ENCODE results near the gene ERI3. TPM values are rescaled to one million over a fixed set of nuclear protein-coding genes. Genes with fewer than 3 reads are reported as not detected.
"Not testable (repeated sequence)": the region's sequence is repeated elsewhere in the genome, so short reads cannot be mapped to it uniquely, and the experiment has no call there.

ERI3 gene
- total RNA-seq, 1 donor from 2014 or later = 79.5 TPM

GRCh38 chr1:44220001-44220751 is 134.9 kb downstream of the ERI3 start:
- DNase-seq (ENCODE audit: low spot score in 2 of 2) = no peak
- no peak for FAIRE-seq

- DNase-seq (ENCODE audit: low spot score in 2 of 2) (no peak), FAIRE-seq (no peak)
Measured at GRCh38 chr1:44219301-44219626, 135.8 kb downstream of the ERI3 start.

GRCh38 chr1:44218503-44219300 is 136.4 kb downstream of the ERI3 start:
- no peak for DNase-seq (ENCODE audit: low spot score in 2 of 2)
- no peak for FAIRE-seq

GRCh38 chr1:44217809-44218410 is 137.1 kb downstream of the ERI3 start:
- peak; percentile 40 to 63 for DNase-seq (ENCODE audit: low spot score in 2 of 2)
- no peak for FAIRE-seq

- FAIRE-seq (no peak), DNase-seq (ENCODE audit: low spot score in 2 of 2) (peak; percentile 60 to 73)
Measured at GRCh38 chr1:44213222-44214112, 141.6 kb downstream of the ERI3 start, which contains the start of gene DMAP1. Gene DMAP1 (plus strand): TSS chr1:44213471. CDS start chr1:44213754, 283 bp downstream.

- no peak for FAIRE-seq
Measured at GRCh38 chr1:44212355-44213221, 142.5 kb downstream of the ERI3 start.

GRCh38 chr1:44210595-44210994 is 144.5 kb downstream of the ERI3 start:
- DNase-seq (ENCODE audit: low spot score in 2 of 2) = no peak
- no peak for FAIRE-seq

More at GRCh38 chr1:44212355-44213221, 142.5 kb downstream of the ERI3 start:
- DNase-seq (ENCODE audit: low spot score in 2 of 2) = no peak

- DNase-seq (ENCODE audit: low spot score in 2 of 2) = no peak
- no peak for FAIRE-seq
Measured at GRCh38 chr1:44208226-44208625, 146.8 kb downstream of the ERI3 start.

- not testable (repeated sequence) for DNase-seq (ENCODE audit: low spot score in 2 of 2); FAIRE-seq
Measured at GRCh38 chr1:44206545-44206944, 148.5 kb downstream of the ERI3 start.

- DNase-seq (ENCODE audit: low spot score in 2 of 2) (no peak), FAIRE-seq (no peak)
Measured at GRCh38 chr1:44200336-44200735, 154.7 kb downstream of the ERI3 start.

GRCh38 chr1:44174630-44175029 is 180.4 kb downstream of the ERI3 start:
- DNase-seq (ENCODE audit: low spot score in 2 of 2) (no peak), FAIRE-seq (no peak)

Small RNAs within 50 kb of the gene (small RNA-seq; reads per million reads assigned to genes)
- gene AL035417.1 (not detected), gene RNU6-369P (not detected)

Other genes starting within 250 kb of the ERI3 start
- under 0.01 TPM for gene KLF17, start 236.4 kb downstream of the ERI3 start, total RNA-seq
- not detected for gene KLF18, start 213.6 kb downstream of the ERI3 start, total RNA-seq
- gene DMAP1, start 141.8 kb downstream of the ERI3 start, total RNA-seq = 26.5 TPM
- 48.1 TPM for gene RNF220, start 50.0 kb upstream of the ERI3 start, total RNA-seq

All from frontal cortex (tissue), 4 donors.